Adipocyte (in vitro differentiated cells): Measurements from ENCODE around the gene GALNT9.
"Not testable (repeated sequence)": the region's sequence is repeated elsewhere in the genome, so short reads cannot be mapped to it uniquely, and the experiment has no call there.

Experiments
- DNase-seq: peaks from one replicate; pipeline ENCODE4 v3.0.0-alpha.2; 2015; ENCODE audit warnings: low read depth
- H3K27me3 ChIP-seq: replicated peaks from 2 replicates; pipeline ENCODE4 v1.7.0; 2013; ENCODE audit warnings: mild to moderate bottlenecking, low read length, moderate library complexity; ENCODE audit not compliant: control insufficient read depth, insufficient read depth
- H3K36me3 ChIP-seq: 2 replicates; pipeline ENCODE4 v1.7.0; 2013; ENCODE audit warnings: low read length, mild to moderate bottlenecking, moderate library complexity; ENCODE audit not compliant: control insufficient read depth, insufficient read depth, severe bottlenecking
- H3K4me1 ChIP-seq: 2 replicates; pipeline ENCODE4 v1.7.0; 2013; ENCODE audit warnings: mild to moderate bottlenecking, low read length, moderate library complexity; ENCODE audit not compliant: control insufficient read depth, insufficient read depth
- H3K4me3 ChIP-seq: 2 replicates; pipeline ENCODE4 v1.7.0; 2013; ENCODE audit warnings: mild to moderate bottlenecking, low read length, moderate library complexity
- H3K9ac ChIP-seq: 2 replicates; pipeline ENCODE4 v1.7.0; 2013; ENCODE audit warnings: mild to moderate bottlenecking, low read length, moderate library complexity
- H3K9me3 ChIP-seq: 2 replicates; pipeline ENCODE4 v1.7.0; 2013; ENCODE audit warnings: mild to moderate bottlenecking, low read length, moderate library complexity; ENCODE audit not compliant: control insufficient read depth

The GALNT9 gene

GRCh38 chr12:132305991-132306884 lies 23.2 kb downstream of the GALNT9 start:
- Histone ChIP-seq H3K36me3 (no peaks in the 10 kb centered on the region), H3K9ac (no peak overlapping the region), H3K27me3 (peaks cover 41% of the 10 kb centered on the region), H3K4me1 (no peaks in the 10 kb centered on the region), H3K4me3 (no peak overlapping the region), H3K9me3 (peaks cover 19% of the 10 kb centered on the region)
- no peak for DNase-seq

- Histone ChIP-seq H3K4me3 (no peak overlapping the region), H3K36me3 (no peaks in the 10 kb centered on the region), H3K4me1 (no peaks in the 10 kb centered on the region), H3K27me3 (peaks cover 38% of the 10 kb centered on the region), H3K9ac (no peak overlapping the region), H3K9me3 (peaks cover 12% of the 10 kb centered on the region)
- DNase-seq: no peak
Observed at GRCh38 chr12:132305560-132305966, 23.8 kb downstream of the GALNT9 start.

DNA sequence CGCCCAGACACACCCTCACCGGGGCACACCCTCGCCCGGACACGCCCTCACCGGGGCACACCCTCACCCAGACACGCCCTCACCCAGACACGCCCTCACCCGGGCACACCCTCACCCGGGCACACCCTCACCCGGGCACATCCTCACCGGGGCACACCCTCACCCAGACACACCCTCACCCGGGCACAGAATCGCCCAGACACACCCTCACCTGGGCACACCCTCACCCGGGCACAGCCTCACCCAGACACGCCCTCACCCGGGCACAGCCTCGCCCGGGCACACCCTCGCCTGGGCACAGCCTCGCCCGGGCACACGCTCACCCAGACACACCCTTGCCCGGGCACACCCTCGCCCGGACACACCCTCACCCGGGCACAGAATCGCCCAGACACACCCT lies 24.5 kb downstream of the GALNT9 start:
- H3K9ac ChIP-seq, DNase-seq, H3K4me3 ChIP-seq, H3K36me3 ChIP-seq, H3K9me3 ChIP-seq, H3K4me1 ChIP-seq: not testable (repeated sequence)
- H3K27me3 ChIP-seq: peaks cover 36% of the 10 kb centered on the region

GRCh38 chr12:132303853-132304373 lies 25.5 kb downstream of the GALNT9 start:
- not testable (repeated sequence) for H3K4me1 ChIP-seq, H3K36me3 ChIP-seq, H3K4me3 ChIP-seq, DNase-seq, H3K9me3 ChIP-seq, H3K9ac ChIP-seq
- H3K27me3 ChIP-seq: peaks cover 30% of the 10 kb centered on the region

DNA sequence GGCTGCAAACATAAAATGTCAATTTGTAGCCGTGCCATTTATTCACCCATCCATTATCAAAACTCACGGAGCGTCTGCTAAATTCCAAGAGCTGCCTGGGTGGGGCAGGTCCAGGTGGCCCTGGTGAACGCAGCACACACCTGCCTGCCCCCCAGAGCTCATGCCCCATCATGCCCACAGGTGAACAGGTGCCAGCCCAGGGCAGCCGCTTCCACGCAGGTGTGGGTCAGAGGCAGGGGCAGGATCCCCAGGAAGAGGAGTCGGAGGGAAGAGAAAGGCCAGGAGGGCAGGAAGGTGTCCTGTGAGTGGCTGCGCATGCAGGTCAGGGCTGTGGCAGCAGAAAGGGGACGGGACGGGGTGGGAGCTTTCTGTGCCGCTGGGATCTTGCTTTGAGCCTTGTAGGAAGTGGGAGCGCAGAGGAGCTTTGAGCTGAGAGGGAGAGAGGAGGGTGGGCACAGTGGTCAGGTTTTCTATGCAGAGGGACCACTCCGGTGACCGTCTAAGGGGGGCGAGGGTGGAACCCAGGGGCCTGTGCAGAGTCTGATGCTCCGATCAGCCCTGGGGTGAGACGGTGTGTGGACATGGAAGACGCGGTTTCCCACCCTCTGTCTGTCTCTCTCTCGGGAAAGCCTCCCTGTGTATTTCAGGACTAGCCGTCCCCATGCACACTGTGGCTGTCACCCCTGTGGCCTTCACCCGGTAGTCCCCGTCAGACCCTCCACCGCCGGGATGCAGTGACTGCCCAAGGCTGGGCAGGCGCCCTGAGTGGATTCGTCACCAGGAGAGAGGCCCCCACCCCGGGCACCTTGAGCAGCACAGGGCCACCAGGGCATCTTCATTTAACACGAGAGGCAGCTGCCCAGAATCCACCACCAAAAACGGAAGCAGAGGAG lies 26.7 kb downstream of the GALNT9 start:
- Histone ChIP-seq H3K4me3 (no peak overlapping the region), H3K4me1 (no peaks in the 10 kb centered on the region), H3K9ac (no peak overlapping the region), H3K9me3 (no peaks in the 10 kb centered on the region), H3K27me3 (peaks cover 36% of the 10 kb centered on the region), H3K36me3 (no peaks in the 10 kb centered on the region)
- DNase-seq: no peak

GRCh38 chr12:132300789-132301722 lies 28.3 kb downstream of the GALNT9 start:
- H3K36me3 ChIP-seq: no peaks in the 10 kb centered on the region
- H3K27me3 ChIP-seq: peaks cover 41% of the 10 kb centered on the region
- H3K4me3 ChIP-seq: no peak overlapping the region
- no peak overlapping the region for H3K9ac ChIP-seq
- no peaks in the 10 kb centered on the region for H3K9me3 ChIP-seq
- no peak for DNase-seq
- H3K4me1 ChIP-seq: no peaks in the 10 kb centered on the region

DNA sequence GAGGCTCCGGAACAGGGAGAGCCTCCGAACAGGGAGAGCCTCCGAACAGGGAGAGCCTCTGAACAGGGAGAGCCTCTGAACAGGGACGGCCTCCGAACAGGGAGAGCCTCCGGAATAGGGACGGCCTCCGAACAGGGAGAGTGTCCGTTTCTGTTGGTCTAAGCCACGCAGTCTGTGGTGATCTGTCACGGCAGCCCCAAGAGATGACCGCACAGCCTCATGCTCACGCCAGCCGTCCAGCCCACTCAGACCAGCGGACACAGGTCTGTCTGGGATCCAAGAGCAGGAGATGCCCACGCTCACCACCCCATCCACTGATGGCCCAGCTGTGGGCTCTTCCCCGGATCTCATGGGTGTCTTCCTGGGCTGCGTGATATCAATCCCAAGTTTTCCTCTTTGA lies 33.3 kb downstream of the GALNT9 start:
- peaks cover 50% of the 10 kb centered on the region for H3K27me3 ChIP-seq
- no peak for DNase-seq

DNA sequence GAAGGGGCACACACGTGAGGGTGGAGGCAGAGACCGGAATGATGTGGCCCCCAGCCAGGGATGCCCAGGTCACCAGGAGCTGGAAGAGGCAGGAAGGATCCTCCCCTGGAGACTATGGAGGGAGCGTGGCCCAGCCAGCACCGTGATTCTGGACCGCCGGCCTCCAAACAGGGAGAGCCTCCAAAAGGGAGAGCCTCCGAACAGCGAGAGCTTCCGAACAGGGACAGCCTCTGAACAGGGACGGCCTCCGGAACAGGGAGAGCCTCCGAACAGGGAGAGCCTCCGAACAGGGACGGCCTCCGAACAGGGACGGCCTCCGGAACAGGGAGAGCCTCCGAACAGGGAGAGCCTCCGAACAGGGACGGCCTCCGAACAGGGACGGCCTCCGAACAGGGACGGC lies 33.8 kb downstream of the GALNT9 start:
- H3K4me1 ChIP-seq, H3K9me3 ChIP-seq, DNase-seq, H3K36me3 ChIP-seq, H3K4me3 ChIP-seq, H3K9ac ChIP-seq: not testable (repeated sequence)
- H3K27me3 ChIP-seq: peaks cover 49% of the 10 kb centered on the region

More for the DNA sequence above, 33.3 kb downstream of the GALNT9 start:
- no peaks in the 10 kb centered on the region for H3K4me1 ChIP-seq
- H3K4me3 ChIP-seq: no peak overlapping the region
- H3K36me3 ChIP-seq: no peaks in the 10 kb centered on the region
- no peak overlapping the region for H3K9ac ChIP-seq
- no peaks in the 10 kb centered on the region for H3K9me3 ChIP-seq

- Histone ChIP-seq H3K9me3 (no peaks in the 10 kb centered on the region), H3K9ac (no peak overlapping the region), H3K36me3 (no peaks in the 10 kb centered on the region), H3K4me1 (no peaks in the 10 kb centered on the region), H3K4me3 (no peak overlapping the region), H3K27me3 (peaks cover 49% of the 10 kb centered on the region)
- no peak for DNase-seq
Observed at GRCh38 chr12:132295101-132295526, 34.3 kb downstream of the GALNT9 start.

DNA sequence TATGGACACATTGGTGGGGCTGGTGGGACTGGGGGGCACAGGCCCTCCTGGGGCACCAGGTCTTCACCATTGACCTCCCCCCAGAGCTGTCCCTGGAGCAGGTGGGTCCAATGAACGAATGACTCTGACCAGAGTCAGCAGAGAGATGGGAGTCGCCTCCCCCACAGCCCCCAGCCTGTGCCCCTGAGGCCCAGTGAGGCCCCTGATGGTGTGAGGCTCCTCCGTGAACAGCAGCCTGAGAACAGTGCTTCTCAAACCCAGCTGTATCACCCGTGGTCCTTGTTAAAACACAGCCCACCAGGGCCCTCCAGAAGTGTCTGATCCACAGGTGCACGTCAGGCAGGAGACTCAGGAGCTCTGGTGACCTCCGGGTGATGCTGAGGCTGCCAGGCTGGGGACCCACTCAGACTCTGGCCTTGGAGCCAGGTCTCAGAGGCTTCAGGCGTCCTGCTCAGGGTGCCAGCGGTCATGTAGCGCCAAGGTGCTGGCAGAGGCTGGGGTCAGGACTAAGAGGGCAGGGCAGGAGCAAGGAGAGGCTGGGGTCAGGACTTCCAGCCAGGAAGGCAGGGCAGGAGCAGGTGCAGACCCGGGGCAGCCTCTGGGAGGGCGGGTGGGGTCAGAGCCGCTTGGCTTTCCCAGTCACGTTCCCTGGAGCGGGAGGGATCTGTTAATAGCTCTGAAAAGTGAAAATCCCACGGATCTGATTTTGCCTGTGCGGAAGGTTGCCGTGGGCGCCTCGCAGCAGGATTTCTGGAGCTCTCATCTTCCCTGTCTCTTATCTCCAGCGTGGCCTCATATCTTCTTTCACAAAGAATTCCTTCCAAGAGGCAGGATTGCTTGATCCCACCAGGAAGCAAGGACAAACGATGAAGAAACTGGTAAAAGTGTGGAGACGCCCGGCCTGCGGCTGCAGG lies 35.0 kb downstream of the GALNT9 start:
- Histone ChIP-seq H3K9ac (no peak overlapping the region), H3K27me3 (peaks cover 51% of the 10 kb centered on the region), H3K9me3 (no peaks in the 10 kb centered on the region), H3K4me1 (no peaks in the 10 kb centered on the region), H3K4me3 (no peak overlapping the region), H3K36me3 (no peaks in the 10 kb centered on the region)
- DNase-seq: no peak
